ENCODE measurements around the gene TMEM234.

The TMEM234 gene

DNA sequence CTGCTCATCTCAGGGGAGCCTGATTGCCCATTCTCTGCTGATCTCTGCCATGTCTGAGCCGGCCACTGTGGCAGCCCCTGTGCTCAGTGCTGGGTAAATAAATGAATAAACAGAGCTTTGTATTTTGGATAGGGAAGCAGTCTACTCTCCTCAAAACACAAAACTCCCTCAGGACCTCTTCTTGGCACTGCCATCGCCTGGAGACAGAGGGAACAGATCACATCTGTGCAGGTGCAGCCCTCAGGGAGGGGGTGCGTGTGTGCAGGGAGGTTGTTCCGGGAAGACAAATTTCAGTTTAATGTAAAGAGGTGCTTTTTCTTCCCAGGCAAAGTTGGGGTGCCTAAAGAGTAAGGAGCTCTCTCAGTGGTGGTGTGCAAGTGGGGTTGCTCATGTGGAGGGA, 17.2 kb upstream of the TMEM234 start:
- peak; percentile 28 to 51 for DNase-seq

GRCh38 chr1:32234792-32235191, 12.6 kb upstream of the TMEM234 start:
- no peak for DNase-seq

DNA sequence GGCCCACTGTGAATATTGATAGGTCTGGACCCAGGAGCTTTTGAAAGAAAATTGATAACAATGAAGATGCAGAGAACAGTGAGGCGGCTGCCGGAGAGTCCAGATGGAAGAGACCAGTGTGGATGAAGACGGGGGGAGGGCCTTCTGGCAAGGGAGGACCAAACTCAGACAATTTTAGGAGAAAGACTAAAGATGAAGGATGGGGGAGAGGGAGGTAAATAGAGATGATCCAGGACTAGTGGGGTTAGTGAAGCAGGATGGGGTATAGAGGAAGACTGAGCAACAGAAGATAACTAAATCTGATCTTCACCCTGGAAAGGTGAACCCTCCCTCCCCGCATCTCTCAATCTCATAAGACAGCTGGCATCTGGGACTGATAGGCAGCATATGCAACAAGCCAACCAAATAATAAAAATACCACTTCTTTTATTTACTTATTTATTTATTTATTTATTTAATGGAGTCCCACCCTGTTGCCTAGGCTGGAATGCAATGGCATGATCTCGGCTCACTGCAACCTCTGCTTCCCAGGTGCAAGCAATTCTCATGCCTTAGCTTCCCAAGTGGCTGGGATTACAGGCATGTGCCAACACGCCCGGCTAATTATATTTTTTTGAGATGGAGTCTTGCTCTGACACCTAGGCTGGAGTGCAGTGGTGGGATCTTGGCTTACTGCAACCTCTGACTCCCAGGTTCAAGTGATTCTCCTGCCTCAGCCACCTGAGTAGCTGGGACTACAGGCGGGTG, 10.6 kb upstream of the TMEM234 start:
- DNase-seq: no peak

- no peak for DNase-seq
Observed at GRCh38 chr1:32231843-32232432, 9.8 kb upstream of the TMEM234 start.

DNA sequence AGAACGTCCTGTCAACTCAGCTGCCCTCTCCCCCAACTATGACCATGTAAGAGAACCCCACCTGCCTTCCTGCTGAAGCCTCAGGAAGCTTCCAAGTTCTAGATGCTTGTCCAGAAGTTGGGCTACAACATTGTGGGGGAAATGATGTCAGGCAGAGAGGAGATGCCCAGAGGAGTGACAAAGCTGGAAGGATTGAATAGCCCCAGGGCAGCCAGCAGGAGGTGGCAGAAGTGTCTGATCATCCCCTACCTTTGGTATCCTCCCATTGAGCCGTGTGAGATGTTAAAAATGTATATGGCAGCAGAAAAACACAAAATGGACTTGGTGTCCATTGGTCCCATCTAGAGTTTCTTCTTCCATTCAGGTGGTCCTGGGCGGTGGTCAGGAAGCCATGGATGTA, 6.6 kb upstream of the TMEM234 start:
- no peak for DNase-seq

DNA sequence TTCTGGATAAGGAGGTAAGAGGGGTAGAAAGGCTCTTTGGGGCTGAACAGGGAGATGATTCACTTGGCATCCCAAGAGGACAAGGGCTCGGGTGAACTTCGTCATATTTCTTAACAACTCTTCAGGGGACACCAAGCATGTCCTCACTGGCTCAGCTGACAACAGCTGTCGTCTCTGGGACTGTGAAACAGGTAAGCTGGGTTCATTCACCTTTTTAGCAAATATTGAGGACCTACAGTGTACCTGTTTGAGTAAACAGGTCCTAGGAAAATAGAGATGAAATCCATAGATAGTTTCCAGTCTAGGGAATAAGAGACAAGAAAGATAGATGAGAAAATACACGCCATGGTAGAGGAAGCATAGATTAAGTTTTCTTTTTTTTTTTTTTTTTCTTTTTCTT, 2.1 kb upstream of the TMEM234 start:
- DNase-seq: no peak

DNA sequence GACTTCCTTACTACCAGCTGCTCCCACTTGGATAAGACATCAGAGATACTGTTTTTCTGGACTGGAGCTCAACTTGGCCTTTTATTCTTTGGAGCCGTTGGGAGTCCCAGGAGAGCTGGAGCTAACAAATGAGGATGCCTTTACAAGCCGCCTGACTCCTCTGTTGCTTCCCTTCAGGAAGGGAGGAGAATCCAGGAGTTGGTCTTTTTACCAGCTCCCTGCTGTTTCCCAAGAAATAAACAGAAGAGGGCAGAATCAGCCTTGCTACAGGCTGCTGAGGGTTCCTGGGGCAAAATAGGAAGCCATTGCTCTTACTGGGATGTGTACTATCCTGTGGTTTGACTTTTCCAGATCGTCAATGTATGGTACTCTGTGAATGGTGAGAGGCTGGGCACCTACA, 1.5 kb upstream of the TMEM234 start:
- DNase-seq: no peak

DNA sequence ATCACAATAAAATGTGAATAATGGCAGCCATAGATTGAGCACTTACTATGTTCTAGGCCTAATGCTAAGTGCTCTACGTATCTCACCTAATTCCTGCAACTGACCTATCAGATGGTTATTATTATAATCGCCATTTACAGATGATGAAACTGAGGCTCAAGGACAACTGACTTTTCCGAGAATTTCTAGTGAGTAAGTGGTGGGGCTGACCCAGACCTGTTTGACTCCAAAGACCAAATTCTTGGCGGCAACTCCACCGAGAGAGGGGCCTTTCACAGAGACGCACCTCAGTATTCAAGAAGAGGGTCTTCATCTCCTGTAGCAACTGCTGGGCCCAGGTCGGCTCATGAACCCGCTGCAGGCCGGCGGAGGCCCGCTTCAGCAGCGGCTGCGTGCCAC, 573 bp downstream of the TMEM234 start:
- DNase-seq: no peak

DNA sequence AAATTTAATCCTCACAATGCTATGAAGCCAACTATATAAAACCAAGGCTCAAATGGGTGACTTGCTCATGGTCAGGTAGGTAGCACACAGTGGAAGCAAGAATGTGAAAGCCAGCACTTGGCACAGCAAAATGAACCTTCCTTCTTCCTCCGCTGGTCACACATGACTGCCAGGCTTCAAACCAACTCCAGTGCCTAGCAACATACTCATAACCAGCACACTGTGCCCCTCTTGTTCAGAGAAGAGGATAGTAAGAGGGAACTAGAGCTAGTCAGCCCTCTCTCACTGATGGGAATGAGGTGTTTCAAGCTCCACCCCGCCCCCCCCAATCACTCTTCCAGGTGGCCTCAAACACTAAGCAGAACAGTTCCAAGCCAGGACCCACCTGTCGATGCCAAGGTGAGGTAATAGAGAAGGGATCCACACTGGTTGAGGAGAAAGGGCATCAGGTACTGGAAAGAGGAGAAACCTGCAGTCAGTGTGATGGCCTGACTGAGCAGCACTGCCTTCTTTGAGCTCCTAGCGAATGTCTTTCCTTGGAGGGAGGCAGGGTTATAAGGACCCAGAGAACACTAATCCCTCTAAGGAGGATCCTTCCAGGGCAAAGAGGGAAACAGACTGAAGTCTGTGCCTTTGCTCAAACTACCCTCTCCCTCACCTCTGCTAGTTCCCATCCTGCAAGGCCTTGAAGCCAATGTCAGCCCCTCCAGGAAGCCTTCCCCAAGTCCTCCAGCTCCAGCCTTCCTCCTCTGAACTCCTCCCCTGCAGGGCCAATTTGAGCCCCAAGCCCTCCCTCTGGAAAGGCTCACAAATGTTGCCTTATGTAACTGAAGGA, 1.2 kb downstream of the TMEM234 start:
- no peak for DNase-seq

DNA sequence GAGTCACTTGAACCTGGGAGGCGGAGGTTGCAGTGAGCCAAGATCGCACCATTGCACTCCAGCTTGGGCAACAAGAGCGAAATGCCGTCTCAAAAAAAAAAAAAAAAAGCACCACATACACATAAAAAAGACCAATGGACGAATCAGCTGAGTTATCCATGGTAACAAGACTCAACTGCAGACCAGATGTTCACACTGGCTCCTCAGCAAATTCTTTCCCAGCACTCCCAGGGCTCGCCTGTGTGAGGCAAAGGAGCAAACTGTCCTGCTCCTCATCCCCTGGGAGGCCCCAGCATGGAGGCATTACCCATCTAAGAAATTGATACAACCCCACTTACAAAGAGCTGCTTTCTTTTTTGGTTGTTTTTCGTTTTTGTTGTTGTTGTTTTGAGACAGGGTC, 3.1 kb downstream of the TMEM234 start:
- DNase-seq: no peak

- no peak for DNase-seq
Observed at GRCh38 chr1:32216566-32216965, 5.6 kb downstream of the TMEM234 start.

DNA sequence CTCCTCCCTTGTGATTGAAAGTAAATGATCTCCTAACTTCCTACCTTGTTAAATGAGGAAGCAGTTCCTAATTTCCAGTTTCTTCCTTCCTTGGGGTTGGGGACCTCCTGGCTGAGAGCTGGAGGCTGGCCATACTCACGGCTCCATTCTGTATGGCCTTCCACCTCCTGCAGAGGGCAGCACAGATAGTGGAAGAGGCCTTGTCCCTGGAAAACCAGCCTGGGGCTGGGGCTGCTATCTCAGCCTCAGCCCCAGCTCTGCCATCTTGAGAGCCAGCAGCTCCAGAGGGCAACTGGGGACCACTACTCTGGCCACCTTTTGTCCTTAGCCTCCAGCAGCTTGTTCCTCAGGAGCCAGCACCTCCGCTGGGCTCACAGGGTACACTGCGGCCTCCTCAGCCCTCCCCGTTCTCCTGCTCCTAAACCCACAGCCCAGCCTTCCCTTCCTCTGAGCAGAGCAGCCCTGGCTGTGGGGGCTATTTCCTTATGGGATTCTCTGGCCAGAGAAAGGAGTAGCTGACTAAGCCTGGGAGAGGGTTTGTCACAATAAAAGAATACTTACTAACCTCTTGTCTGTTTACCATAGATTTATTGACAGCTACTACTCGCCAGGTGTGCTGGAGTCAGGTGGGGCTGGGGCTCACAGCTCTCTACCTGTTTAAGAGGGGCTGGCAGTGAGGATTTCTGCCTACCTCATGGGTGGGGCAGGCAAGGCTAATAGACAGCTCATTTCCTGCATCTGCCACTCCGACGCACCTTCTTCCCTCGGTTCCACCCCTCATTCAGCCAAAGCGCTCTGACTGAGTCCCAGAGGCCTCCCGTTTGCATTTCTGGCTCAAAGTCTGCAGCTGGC, 6.3 kb downstream of the TMEM234 start:
- peak; percentile 75 to 82 for DNase-seq

DNA sequence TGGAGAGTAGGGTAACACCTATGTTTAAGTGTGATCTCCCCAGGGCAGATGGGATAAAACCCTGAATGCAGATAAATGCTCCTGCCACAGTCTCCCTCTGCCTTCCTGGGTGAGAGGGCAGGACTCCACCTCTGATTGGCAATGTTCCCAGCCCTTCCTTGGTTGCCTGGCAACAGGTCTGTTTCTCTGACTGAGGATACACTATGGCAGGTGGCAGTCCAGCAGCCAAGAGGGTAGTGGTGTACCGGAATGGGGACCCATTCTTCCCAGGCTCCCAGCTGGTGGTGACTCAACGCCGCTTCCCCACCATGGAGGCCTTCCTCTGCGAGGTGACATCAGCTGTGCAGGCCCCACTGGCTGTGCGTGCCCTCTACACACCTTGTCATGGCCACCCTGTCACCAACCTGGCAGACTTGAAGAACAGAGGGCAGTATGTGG, 13.2 kb downstream of the TMEM234 start, which contains the start of gene DCDC2B:
DCDC2B (plus strand) TSS at position 199 of the 438 bp plus-strand sequence; CDS start at position 204, 5 bp downstream.
- DNase-seq: peak; percentile 96 to 98

- no peak for DNase-seq
Observed at GRCh38 chr1:32208469-32208868, 13.7 kb downstream of the TMEM234 start.

GRCh38 chr1:32205401-32206370, 16.5 kb downstream of the TMEM234 start, which contains the start of gene IQCC:
IQCC (plus strand) TSS chr1:32205671; CDS start chr1:32205682, 11 bp downstream.
- DNase-seq: peak; percentile 96 to 97

GRCh38 chr1:32204943-32205361, 17.2 kb downstream of the TMEM234 start:
- no peak for DNase-seq

GRCh38 chr1:32201011-32201855, 20.9 kb downstream of the TMEM234 start:
- DNase-seq: peak; percentile 7 to 51

- peak; percentile 59 to 77 for DNase-seq
Observed at GRCh38 chr1:32200226-32201010, 21.7 kb downstream of the TMEM234 start, which contains the start of gene CCDC28B. CCDC28B (plus strand) TSS chr1:32200595; CDS start chr1:32201936, 1,341 bp downstream.

DNA sequence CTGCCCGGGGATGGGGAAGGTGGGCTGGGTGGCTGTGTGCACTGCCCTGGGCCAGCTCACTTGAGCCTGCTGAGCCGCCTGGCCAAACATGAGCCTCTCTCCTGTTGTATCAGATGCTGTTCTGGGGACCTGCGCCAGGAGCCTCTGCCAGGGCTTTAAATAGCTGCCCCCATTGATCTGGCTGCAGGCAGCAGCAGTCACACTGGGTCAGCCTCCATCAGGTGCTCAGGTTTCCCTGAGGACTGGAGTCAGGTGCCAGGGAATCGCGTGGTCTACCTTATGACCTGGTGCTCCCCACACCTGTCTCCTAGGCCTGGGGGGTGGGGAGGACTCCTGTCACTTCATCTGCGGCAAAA, 22.5 kb downstream of the TMEM234 start:
- DNase-seq: peak; percentile 30 to 70

Measured in SHP77 (cell line).